GM19455 (cell line): Measurements from ENCODE around the gene TACC2.
"Not testable (repeated sequence)": the region's sequence is repeated elsewhere in the genome, so short reads cannot be mapped to it uniquely, and the experiment has no call there.

Source experiments
- ATAC-seq: cut with Tn5 transposase; IDR thresholded peaks from one replicate; pipeline ENCODE4 v1.9.1; 2021; ENCODE audit not compliant: unreplicated experiment

TACC2 gene

GRCh38 chr10:121988361-121989324 is at the start of gene TACC2:
Gene TACC2 (plus strand): TSS chr10:121989163. CDS start chr10:122021982, 32,819 bp downstream.
- ATAC-seq: no peak

GRCh38 chr10:121941532-121941931 is 47.4 kb upstream of the TACC2 start:
- ATAC-seq: no peak

- no peak for ATAC-seq
Measured at GRCh38 chr10:121942749-121943416, 46.1 kb upstream of the TACC2 start.

GRCh38 chr10:121947343-121948330 is 41.3 kb upstream of the TACC2 start:
- no peak for ATAC-seq

GRCh38 chr10:121949049-121949448 is 39.9 kb upstream of the TACC2 start:
- no peak for ATAC-seq

GRCh38 chr10:121949451-121949850 is 39.5 kb upstream of the TACC2 start:
- no peak for ATAC-seq

- no peak for ATAC-seq
Measured at GRCh38 chr10:121952226-121952625, 36.7 kb upstream of the TACC2 start.

GRCh38 chr10:121956111-121957061 is 32.6 kb upstream of the TACC2 start:
- ATAC-seq: no peak

GRCh38 chr10:121959671-121960070 is 29.3 kb upstream of the TACC2 start:
- no peak for ATAC-seq

- ATAC-seq: no peak
Measured at GRCh38 chr10:121961456-121961855, 27.5 kb upstream of the TACC2 start.

GRCh38 chr10:121965996-121966395 is 23.0 kb upstream of the TACC2 start:
- no peak for ATAC-seq

- ATAC-seq: not testable (repeated sequence)
Measured at GRCh38 chr10:121969086-121969485, 19.9 kb upstream of the TACC2 start.

GRCh38 chr10:121974019-121974534 is 14.9 kb upstream of the TACC2 start:
- ATAC-seq: no peak

- peak; percentile 83 for ATAC-seq
Measured at GRCh38 chr10:121974535-121975294, 14.2 kb upstream of the TACC2 start, which contains the start of gene NSMCE4A. Gene NSMCE4A (minus strand): TSS chr10:121975217. CDS start chr10:121975165, 52 bp downstream.

- ATAC-seq: no peak
Measured at GRCh38 chr10:121975295-121976086, 13.5 kb upstream of the TACC2 start.

GRCh38 chr10:121976607-121977006 is 12.4 kb upstream of the TACC2 start:
- ATAC-seq: no peak

- ATAC-seq: no peak
Measured at GRCh38 chr10:121978511-121978910, 10.5 kb upstream of the TACC2 start.

- ATAC-seq: no peak
Measured at GRCh38 chr10:121981346-121981745, 7.6 kb upstream of the TACC2 start.
